Thyroid gland (tissue), 4 donors: Measurements from ENCODE around the gene NFAM1. TPM values are rescaled to one million over a fixed set of nuclear protein-coding genes. Genes with fewer than 3 reads are reported as not detected.

Experiments
- DNase-seq, 2 donors: peaks; one replicate each; pipeline ENCODE4 v3.0.0-alpha.2; 2019
- H3K27ac ChIP-seq, 3 donors: fragments of 200-600 bp; sonication (generic); 1 replicate in 2 of 3; 2 replicates in 1 of 3; pipeline ENCODE4 v1.5.1; 2016 to 2019; ENCODE audit warnings: mild to moderate bottlenecking in 1 of 3, moderate library complexity in 1 of 3
- H3K27me3 ChIP-seq: fragments of 200-600 bp; sonication (generic); one replicate; pipeline ENCODE4 v1.5.1; 2019
- H3K36me3 ChIP-seq, 2 donors: fragments of 200-600 bp; sonication (generic); one replicate each; pipeline ENCODE4 v1.5.1; 2016 to 2019
- H3K4me1 ChIP-seq, 2 donors: fragments of 200-600 bp; sonication (generic); one replicate each; pipeline ENCODE4 v1.5.1; 2017 to 2019
- H3K4me3 ChIP-seq, 3 donors: fragments of 200-600 bp; sonication (generic); replicated peaks in 1 of 3; 1 replicate in 2 of 3; 2 replicates in 1 of 3; pipeline ENCODE4 v1.5.1; 2016; ENCODE audit warnings: mild to moderate bottlenecking in 1 of 3
- H3K9me3 ChIP-seq: fragments of 200-600 bp; sonication (generic); one replicate; pipeline ENCODE4 v1.5.1; 2017
- CTCF ChIP-seq, 6 experiments: fragments of 200-600 bp in 3 of 6; fragments of 450-650 bp in 3 of 6; sonication (generic) in 3 of 6; IDR thresholded peaks; one replicate each; pipeline ENCODE4 v1.5.1; 2016 to 2019; ENCODE audit warnings: antibody characterized with exemption in 6 of 6, mild to moderate bottlenecking in 2 of 6, inconsistent platforms in 1 of 6, moderate library complexity in 1 of 6
- POLR2A ChIP-seq, 2 donors: fragments of 450-650 bp; IDR thresholded peaks; one replicate each; pipeline ENCODE4 v1.6.1; 2017; ENCODE audit warnings: antibody characterized with exemption in 2 of 2, mild to moderate bottlenecking in 2 of 2, moderate library complexity in 1 of 2
- WGBS, 2 donors: methylation state at CpG; one replicate each; pipeline ENCODE4 v1.1.5; 2017; 5-methylcytosine and 5-hydroxymethylcytosine counted together
- intact Hi-C: fragments of 100-400 bp; cut with DNase I; formaldehyde crosslinking; loops from one replicate; pipeline ENCODE4 v1.15.1; 2023
- total RNA-seq, 4 donors: library from RNA; depleted of rRNA; stranded (reverse); fragments of >200 nt; gene quantifications; one replicate each; pipeline ENCODE4 v1.2.3, GENCODE V29; 2016

The NFAM1 gene
- total RNA-seq, 4 donors from 2014 or later = 0.89 to 1.4 (median 1.2) TPM

GRCh38 chr22:42396621-42397331 lies 35.4 kb downstream of the NFAM1 start:
- DNase-seq = peak; percentile 45 to 60
- Histone ChIP-seq H3K4me1 (peaks cover 25 to 39% of the 10 kb centered on the region in 2 donors), H3K27me3 (no peaks in the 10 kb centered on the region), H3K36me3 (no peaks in the 10 kb centered on the region), H3K4me3 (no peak overlapping the region), H3K27ac (peak overlapping the region; percentile 78 to 87 (median 87)), H3K9me3 (no peaks in the 10 kb centered on the region)
- intact Hi-C loops = no loop called here
- TF ChIP-seq CTCF (IDR thresholded peaks at IDR 0.05) (peak in 2 of 6 experiments; percentile 8 to 15), POLR2A (IDR thresholded peaks at IDR 0.05) (no peak)
- WGBS, 2 donors = 47 to 56% methylated on average over 22 of the region's 24 CpGs

- Histone ChIP-seq H3K27ac (no peak overlapping the region), H3K36me3 (no peaks in the 10 kb centered on the region), H3K9me3 (no peaks in the 10 kb centered on the region), H3K4me1 (no peaks in the 10 kb centered on the region), H3K4me3 (no peak overlapping the region), H3K27me3 (no peaks in the 10 kb centered on the region)
- no peak for TF ChIP-seq POLR2A (IDR thresholded peaks at IDR 0.05)
- TF ChIP-seq CTCF (IDR thresholded peaks at IDR 0.05) = no peak
- 90 to 94% methylated on average over 7 of the region's 7 CpGs for WGBS, 2 donors
- no peak for DNase-seq
- intact Hi-C loops = no loop called here
These were observed 43.1 kb downstream of the NFAM1 start for GRCh38 chr22:42389143-42389542.

- H3K27me3 ChIP-seq = no peaks in the 10 kb centered on the region
These were observed 43.9 kb downstream of the NFAM1 start for GRCh38 chr22:42388130-42388797.

GRCh38 chr22:42387631-42388030 lies 44.6 kb downstream of the NFAM1 start:
- no peak overlapping the region for H3K4me3 ChIP-seq
- H3K4me1 ChIP-seq = no peaks in the 10 kb centered on the region
- TF ChIP-seq CTCF (IDR thresholded peaks at IDR 0.05) = no peak
- no peak for TF ChIP-seq POLR2A (IDR thresholded peaks at IDR 0.05)
- H3K27ac ChIP-seq = no peak overlapping the region
- H3K36me3 ChIP-seq = no peaks in the 10 kb centered on the region
- DNase-seq = no peak
- no peaks in the 10 kb centered on the region for H3K9me3 ChIP-seq
- 82 to 97% methylated on average over 4 to 5 of the region's 6 CpGs for WGBS, 2 donors
- H3K27me3 ChIP-seq = no peaks in the 10 kb centered on the region
- intact Hi-C loops = no loop called here

More at GRCh38 chr22:42388130-42388797, 43.9 kb downstream of the NFAM1 start:
- intact Hi-C loops = no loop called here
- WGBS, 2 donors = 82 to 83% methylated on average over 15 of the region's 15 CpGs
- Histone ChIP-seq H3K4me3 (no peak overlapping the region), H3K9me3 (no peaks in the 10 kb centered on the region), H3K27ac (no peak overlapping the region), H3K4me1 (no peaks in the 10 kb centered on the region), H3K36me3 (no peaks in the 10 kb centered on the region)
- TF ChIP-seq POLR2A (IDR thresholded peaks at IDR 0.05) (no peak), CTCF (IDR thresholded peaks at IDR 0.05) (no peak)
- DNase-seq = no peak

- no peaks in the 10 kb centered on the region for H3K4me1 ChIP-seq
- intact Hi-C loops = no loop called here
- no peak for DNase-seq
- H3K36me3 ChIP-seq = no peaks in the 10 kb centered on the region
- H3K9me3 ChIP-seq = no peaks in the 10 kb centered on the region
- H3K27ac ChIP-seq = no peak overlapping the region
- TF ChIP-seq POLR2A (IDR thresholded peaks at IDR 0.05) (no peak), CTCF (IDR thresholded peaks at IDR 0.05) (no peak)
- no peak overlapping the region for H3K4me3 ChIP-seq
- WGBS, 2 donors = 88 to 100% methylated on average over 1 to 8 of the region's 8 CpGs
- no peaks in the 10 kb centered on the region for H3K27me3 ChIP-seq
These were observed 46.5 kb downstream of the NFAM1 start for GRCh38 chr22:42385696-42386095.
